CD4-positive, alpha-beta T cell (primary cell): ENCODE results near the gene RANBP3L. TPM values are rescaled to one million over a fixed set of nuclear protein-coding genes. Genes with fewer than 3 reads are reported as not detected.

Source experiments
- ATAC-seq: fragments of 200-7000 bp; cut with Tn5 transposase; one replicate; pipeline ENCODE4 v1.10.0; 2022; ENCODE audit warnings: mild to moderate bottlenecking; ENCODE audit not compliant: poor library complexity
- CTCF ChIA-PET: fragments of 350-600 bp; sonication (Branson Sonifier 250); formaldehyde crosslinking; loops from one replicate; lab custom pipeline; 2021; ENCODE audit warnings: antibody characterized with exemption, inconsistent platforms; lab: Charles Lee
- POLR2A ChIA-PET: fragments of 350-600 bp; sonication (Branson Sonifier 250); formaldehyde crosslinking; loops from one replicate; lab custom pipeline; 2021; ENCODE audit warnings: antibody characterized with exemption, inconsistent platforms; lab: Charles Lee
- DNase-seq, 14 experiments: peaks; one replicate each; pipeline ENCODE4 v3.0.0-alpha.2; 2013 to 2020; ENCODE audit warnings: mixed read lengths in 2 of 14
- H3K27ac ChIP-seq, 2 donors: one replicate each; pipeline versions ENCODE4 v1.5.1 to v1.7.0; 2013; ENCODE audit warnings: low read length in 2 of 2, low read depth in 1 of 2, mild to moderate bottlenecking in 1 of 2
- H3K27me3 ChIP-seq, 2 experiments: 1 replicate in 1 of 2; 2 replicates in 1 of 2; pipeline versions ENCODE4 v1.6.1 to v1.7.0; 2013; ENCODE audit warnings: low read length in 2 of 2, control low read depth in 1 of 2, mild to moderate bottlenecking in 1 of 2, moderate library complexity in 1 of 2; ENCODE audit not compliant: insufficient read depth in 2 of 2, control insufficient read depth in 1 of 2
- H3K36me3 ChIP-seq: one replicate; pipeline ENCODE4 v1.6.1; 2013; ENCODE audit warnings: low read length, control low read depth; ENCODE audit not compliant: insufficient read depth
- H3K4me1 ChIP-seq: one replicate; pipeline ENCODE4 v1.6.1; 2013; ENCODE audit warnings: low read length, control low read depth; ENCODE audit not compliant: insufficient read depth
- H3K4me3 ChIP-seq: one replicate; pipeline ENCODE4 v1.5.1; 2013; ENCODE audit warnings: mild to moderate bottlenecking, low read length, moderate library complexity
- H3K9me3 ChIP-seq, 2 experiments: 1 replicate in 1 of 2; 2 replicates in 1 of 2; pipeline versions ENCODE4 v1.6.1 to v1.7.0; 2013; ENCODE audit warnings: low read length in 2 of 2, mild to moderate bottlenecking in 2 of 2, control low read depth in 1 of 2, moderate library complexity in 1 of 2; ENCODE audit not compliant: control insufficient read depth in 1 of 2, insufficient read depth in 1 of 2
- H3K27ac Mint-ChIP-seq: one replicate; pipeline ENCODE4 v1.8.0; 2020; ENCODE audit warnings: mixed read lengths
- H3K27me3 Mint-ChIP-seq: one replicate; pipeline ENCODE4 v1.8.0; 2021; ENCODE audit warnings: mixed read lengths
- H3K36me3 Mint-ChIP-seq: one replicate; pipeline ENCODE4 v1.8.0; 2021; ENCODE audit warnings: low read depth, mixed read lengths
- H3K4me1 Mint-ChIP-seq: one replicate; pipeline ENCODE4 v1.8.0; 2021; ENCODE audit warnings: low read depth, mixed read lengths
- H3K4me3 Mint-ChIP-seq: one replicate; pipeline ENCODE4 v1.8.0; 2020; ENCODE audit warnings: mild to moderate bottlenecking, mixed read lengths
- H3K9me3 Mint-ChIP-seq: one replicate; pipeline ENCODE4 v1.8.0; 2020; ENCODE audit warnings: mixed read lengths
- CTCF ChIP-seq: fragments of 200-600 bp; IDR thresholded peaks from one replicate; pipeline ENCODE4 v1.8.0; 2022; ENCODE audit warnings: antibody characterized with exemption, mild to moderate bottlenecking
- intact Hi-C, 2 experiments: fragments of 100-400 bp; cut with DNase I in 1 of 2; cut with micrococcal nuclease in 1 of 2; formaldehyde crosslinking; loops; one replicate each; pipeline versions ENCODE4 v1.15.1 to v1.9.0; 2023 to 2025; cut with DNase I, micrococcal nuclease
- total RNA-seq, 174 experiments: library from RNA in 2 of 174; stranded (reverse) in 2 of 174; gene quantifications; one replicate each; pipeline ENCODE4 v1.2.3 and lab custom pipeline; 2021 to 2026

The RANBP3L gene
- total RNA-seq, 2 experiments from 2014 or later: not detected

DNA sequence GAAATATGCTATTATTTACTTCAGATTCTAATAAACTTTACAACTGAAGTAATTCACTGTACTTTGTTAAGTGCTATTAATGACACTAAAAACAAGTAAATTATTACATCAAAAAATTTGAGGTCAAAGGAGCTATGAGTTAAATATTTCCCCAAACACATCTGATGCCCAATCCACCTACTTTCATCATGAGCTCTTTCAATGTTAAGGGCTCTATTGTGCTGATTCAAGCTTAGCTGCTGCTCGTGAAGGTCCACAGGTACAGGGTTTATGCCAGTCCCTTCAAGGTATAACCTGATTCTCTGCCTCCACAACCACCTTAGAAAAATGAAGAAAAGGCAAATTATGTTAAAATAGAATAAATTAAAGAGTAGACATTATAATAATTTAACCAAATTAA is 84.1 kb downstream of the RANBP3L start:
- Histone ChIP-seq H3K36me3 (peaks cover 31% of the 10 kb centered on the region), H3K27me3 (no peaks in the 10 kb centered on the region), H3K27ac (no peak overlapping the region), H3K4me3 (no peak overlapping the region), H3K9me3 (no peaks in the 10 kb centered on the region), H3K4me1 (no peaks in the 10 kb centered on the region)
- ATAC-seq (no peak), DNase-seq (no peak)
- Mint-ChIP-seq H3K36me3 (peaks cover 70% of the 10 kb centered on the region), H3K27ac (no peak overlapping the region), H3K9me3 (no peaks in the 10 kb centered on the region), H3K4me1 (no peaks in the 10 kb centered on the region), H3K27me3 (no peaks in the 10 kb centered on the region), H3K4me3 (no peak overlapping the region)
- CTCF ChIA-PET: interaction anchor here (1.0 to 1.2 kb wide), 2 partner anchors 19 to 24 kb away, joined by 3 read pairs; partner anchors contain the start of gene NADK2
- POLR2A ChIA-PET: interaction anchor here (2.6 kb wide), 1 partner anchor 24 kb away, joined by 10 read pairs; the partner anchor contains the start of gene NADK2
- TF ChIP-seq CTCF: no peak
- intact Hi-C loops: loop anchor here (10.0 kb wide), 2 partner anchors 87 to 287 kb away; partner anchors contain the start of gene RANBP3L (in 1 of the 2)

GRCh38 chr5:36215910-36216309 is 85.8 kb downstream of the RANBP3L start:
- no peaks in the 10 kb centered on the region for H3K9me3 Mint-ChIP-seq
- H3K4me3 Mint-ChIP-seq: no peak overlapping the region
- Histone ChIP-seq H3K4me3 (no peak overlapping the region), H3K9me3 (no peaks in the 10 kb centered on the region), H3K27ac (no peak overlapping the region), H3K36me3 (peaks cover 26% of the 10 kb centered on the region), H3K4me1 (no peaks in the 10 kb centered on the region), H3K27me3 (no peaks in the 10 kb centered on the region)
- POLR2A ChIA-PET: no interaction called here
- intact Hi-C loops: loop anchor here (10.0 kb wide), 2 partner anchors 89 to 289 kb away; partner anchors contain the start of gene RANBP3L (in 1 of the 2)
- ATAC-seq: no peak
- DNase-seq: no peak
- CTCF ChIA-PET: no interaction called here
- H3K36me3 Mint-ChIP-seq: peaks cover 73% of the 10 kb centered on the region
- H3K27me3 Mint-ChIP-seq: no peaks in the 10 kb centered on the region
- TF ChIP-seq CTCF: no peak
- H3K27ac Mint-ChIP-seq: no peak overlapping the region
- H3K4me1 Mint-ChIP-seq: no peaks in the 10 kb centered on the region

DNA sequence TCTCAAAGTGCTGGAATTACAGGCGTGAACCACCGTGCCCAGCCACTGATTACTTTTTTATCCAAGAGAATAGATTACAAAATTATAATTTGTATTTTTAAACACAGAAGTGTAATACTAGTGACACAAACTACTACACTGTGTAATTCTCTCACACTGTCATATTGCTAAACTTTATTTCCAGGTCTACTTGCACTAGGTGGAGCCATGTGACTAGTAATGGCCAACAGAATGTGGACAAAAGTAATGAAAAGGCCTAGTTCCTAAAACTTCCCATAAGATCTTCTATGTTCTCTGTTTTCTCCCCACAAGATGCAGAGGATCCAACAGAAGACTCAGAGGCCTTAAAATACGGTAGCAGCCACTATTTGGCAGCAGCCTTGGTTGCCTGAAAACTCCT is 87.3 kb downstream of the RANBP3L start:
- Mint-ChIP-seq H3K27ac (no peak overlapping the region), H3K4me1 (no peaks in the 10 kb centered on the region), H3K4me3 (no peak overlapping the region), H3K36me3 (peaks cover 70% of the 10 kb centered on the region), H3K27me3 (no peaks in the 10 kb centered on the region), H3K9me3 (no peaks in the 10 kb centered on the region)
- Histone ChIP-seq H3K9me3 (no peaks in the 10 kb centered on the region), H3K4me1 (no peaks in the 10 kb centered on the region), H3K27ac (no peak overlapping the region), H3K36me3 (peaks cover 20% of the 10 kb centered on the region), H3K4me3 (no peak overlapping the region), H3K27me3 (no peaks in the 10 kb centered on the region)
- POLR2A ChIA-PET: no interaction called here
- intact Hi-C loops: loop anchor here (5.0 to 10.0 kb wide), 3 partner anchors 90 to 293 kb away; partner anchors contain the start of gene RANBP3L (in 1 of the 2)
- ATAC-seq (no peak), DNase-seq (peak in 2 of 14 experiments; percentile 9)
- CTCF ChIA-PET: interaction anchor here (1.8 kb wide), 1 partner anchor 27 kb away, joined by 8 read pairs; the partner anchor contains the start of gene NADK2
- TF ChIP-seq CTCF: peak; percentile 35
